GM21447 (cell line): ENCODE data around the gene DNAJC16.
"Not testable (repeated sequence)": the region's sequence is repeated elsewhere in the genome, so short reads cannot be mapped to it uniquely, and the experiment has no call there.

Source experiments
- ATAC-seq: cut with Tn5 transposase; IDR thresholded peaks from one replicate; pipeline ENCODE4 v1.9.1; 2021; ENCODE audit not compliant: unreplicated experiment

The DNAJC16 gene

DNA sequence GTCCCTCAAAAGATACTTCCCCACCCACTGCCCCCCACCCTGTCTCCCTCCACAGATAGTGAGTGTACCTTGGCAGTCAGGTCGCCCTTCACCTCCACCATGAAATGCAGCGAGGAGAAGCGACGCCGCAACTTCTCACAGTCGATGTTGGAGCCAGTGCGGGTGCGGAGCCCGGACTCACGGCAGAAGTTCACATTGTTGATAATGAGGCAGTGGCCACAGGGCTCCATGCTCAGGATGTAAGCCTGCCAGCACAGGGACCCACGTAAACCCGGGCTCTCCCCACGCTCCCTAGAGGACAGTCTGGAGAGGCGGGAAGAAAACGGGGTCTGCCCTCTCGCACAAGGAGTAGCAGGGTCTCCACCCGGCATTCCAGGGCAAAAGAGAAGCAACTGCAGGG, 19.8 kb upstream of the DNAJC16 start:
- no peak for ATAC-seq

DNA sequence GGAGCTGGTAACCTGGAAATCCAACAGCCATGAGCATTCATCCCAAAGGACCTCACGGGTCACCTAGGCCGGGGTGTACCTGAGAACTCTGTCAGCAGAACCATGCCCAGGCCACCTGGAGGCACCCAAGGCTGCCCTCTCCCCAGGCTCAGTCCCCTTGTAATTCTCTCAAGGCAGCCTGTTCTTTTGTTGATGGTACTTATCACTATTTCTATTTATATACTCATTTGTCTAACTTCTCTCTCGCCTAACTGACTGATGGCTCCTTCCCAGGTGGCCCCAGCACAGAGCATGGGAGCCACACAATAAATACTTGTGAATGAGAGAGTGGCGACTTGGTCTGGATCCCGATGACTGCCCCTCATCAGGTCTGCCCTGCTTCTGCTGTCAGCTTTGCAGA, 19.4 kb upstream of the DNAJC16 start:
- no peak for ATAC-seq

DNA sequence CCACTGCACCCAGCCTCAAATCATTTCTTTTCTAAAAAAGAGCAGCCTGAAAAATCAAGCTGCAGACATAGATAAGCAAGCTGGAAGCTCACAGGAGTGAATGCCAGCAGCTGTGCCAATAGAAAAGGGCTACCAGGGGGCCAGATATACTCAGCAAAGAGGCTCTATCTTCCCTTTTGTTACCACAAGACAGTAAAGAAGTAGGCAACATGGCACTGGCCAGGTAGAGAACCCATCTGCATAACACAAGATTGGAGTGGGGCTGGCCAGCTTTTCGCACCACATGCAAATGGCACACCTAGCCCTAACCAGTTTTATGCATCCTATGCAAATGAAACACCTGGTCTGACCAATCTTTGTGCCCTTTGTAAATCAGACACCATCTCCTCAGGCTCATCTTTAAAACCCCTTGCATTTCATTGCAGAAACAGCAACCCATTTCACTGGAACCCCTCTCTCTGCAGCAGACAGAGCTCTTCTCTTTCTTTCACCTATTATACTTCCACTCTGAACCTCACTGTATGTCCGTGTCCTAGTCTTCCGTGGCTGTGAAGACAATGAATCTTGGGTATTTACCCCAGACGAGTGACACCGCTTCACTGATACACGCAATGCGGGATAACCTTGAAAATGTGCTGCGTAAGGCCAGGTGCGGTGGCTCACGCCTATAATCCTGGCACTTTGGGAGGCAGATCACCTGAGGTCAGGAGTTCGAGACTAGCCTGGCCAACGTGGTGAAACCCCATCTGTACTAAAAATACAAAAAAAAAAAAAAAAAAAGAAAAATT, 17.8 kb upstream of the DNAJC16 start:
- ATAC-seq: no peak

DNA sequence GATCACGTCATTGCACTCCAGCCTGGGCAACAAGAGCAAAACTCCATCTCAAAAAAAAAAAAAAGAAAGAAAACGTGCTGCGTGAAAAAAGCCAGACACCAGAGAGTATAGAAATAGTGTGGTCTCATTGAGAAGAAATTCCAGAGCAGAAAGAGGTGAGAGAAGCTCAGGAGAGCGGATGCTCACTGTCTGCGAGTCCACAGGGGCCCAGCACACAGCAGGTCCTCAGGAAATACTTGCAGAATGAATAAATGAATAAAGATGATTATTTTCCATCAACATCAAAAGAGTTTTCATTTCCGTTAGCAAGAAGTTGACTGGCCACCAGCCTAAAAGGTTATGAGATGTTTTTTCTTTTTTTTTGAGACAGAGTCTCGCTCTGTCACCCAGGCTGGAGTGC, 17.1 kb upstream of the DNAJC16 start:
- ATAC-seq: no peak

DNA sequence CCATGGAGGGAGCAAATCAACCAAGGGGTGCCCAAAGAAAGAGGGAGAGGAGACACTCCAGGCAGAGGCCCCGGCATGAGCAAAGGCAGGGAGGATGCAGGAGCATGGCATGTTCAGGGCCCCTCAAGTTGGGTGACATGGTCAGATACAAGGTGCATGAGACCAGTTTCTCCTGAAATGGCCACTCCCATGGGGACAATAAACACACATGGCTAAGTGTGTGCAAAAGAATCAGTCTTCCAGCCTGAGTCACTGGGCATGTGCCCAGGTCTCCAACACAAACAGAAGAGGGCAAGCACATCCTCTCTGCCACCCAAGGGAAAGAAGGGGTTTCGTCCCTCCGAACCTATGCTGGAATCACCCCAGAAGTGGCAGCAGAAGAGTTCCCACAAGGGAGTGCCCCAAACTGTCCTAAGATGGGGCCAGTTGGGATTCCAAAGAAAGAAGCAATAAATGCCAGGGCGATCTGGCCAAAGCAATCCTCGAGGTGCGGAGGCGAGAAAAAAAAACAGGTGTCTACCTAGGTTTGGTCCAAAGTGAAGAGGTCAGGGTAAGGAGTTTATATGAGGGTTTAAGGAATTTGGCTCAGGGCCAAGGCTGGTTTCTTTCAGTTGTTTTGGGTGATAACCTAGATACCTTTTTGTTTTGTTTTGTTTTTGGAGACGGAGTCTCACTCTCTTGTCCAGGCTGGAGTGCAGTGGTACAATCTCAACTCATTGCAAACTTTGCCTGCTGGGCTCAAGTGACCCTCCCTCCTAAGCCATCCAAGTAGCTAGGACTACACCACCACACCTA, 15.8 kb upstream of the DNAJC16 start:
- ATAC-seq: no peak

DNA sequence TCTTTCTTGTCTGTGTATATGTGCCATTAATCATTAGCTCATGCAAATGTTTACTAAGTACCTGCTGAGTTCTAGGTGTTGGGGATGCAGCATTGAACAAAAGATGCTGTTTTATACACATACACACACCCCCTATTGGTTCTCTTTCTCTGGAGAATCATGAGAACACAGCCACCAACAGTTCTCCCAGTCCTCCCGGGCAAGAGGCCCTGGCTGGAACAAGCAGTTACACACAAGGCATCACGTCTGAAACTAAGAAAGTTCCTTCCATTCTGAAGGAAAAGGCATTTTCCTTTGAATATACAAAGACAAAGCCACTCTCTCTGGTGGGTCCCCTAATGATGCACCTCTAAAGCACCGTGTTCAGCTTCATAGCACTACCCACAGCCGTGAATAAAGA, 13.5 kb upstream of the DNAJC16 start:
- no peak for ATAC-seq

DNA sequence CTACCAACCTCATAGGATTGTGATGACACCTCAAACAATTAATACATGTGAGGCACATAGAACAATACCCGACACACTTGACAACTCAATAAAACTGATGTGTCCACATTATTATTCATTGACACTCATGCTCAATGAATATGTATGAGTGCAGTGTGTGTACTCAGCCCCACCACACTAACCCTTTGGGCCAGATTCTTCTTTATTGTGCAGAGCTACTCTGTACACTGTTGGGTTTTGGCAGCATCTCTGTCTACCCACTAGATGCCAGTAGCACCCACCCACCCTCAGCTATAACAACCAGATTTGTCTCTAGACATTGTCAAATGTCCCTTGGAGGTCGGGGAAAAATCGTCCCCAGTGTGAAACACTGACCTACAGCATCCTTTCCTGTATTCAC, 12.7 kb upstream of the DNAJC16 start:
- ATAC-seq: no peak

DNA sequence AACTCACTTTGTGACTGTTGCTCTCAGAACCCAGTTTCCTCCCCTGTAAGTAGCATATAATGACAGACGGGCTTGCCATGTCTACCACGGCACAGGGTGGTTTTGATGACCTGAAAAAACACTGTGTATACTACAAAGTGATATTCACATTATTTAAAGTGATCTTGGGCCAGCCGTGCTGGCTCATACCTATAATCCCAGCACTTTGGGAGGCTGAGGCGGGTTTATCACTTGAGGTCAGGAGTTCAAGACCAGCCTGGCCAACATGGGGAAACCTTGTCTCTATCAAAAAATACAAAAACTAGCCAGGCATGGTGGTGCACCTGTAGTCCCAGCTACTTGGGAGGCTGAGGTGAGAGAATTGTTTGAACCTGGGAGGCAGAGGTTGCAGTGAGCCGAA, 12.1 kb upstream of the DNAJC16 start:
- ATAC-seq: not testable (repeated sequence)

DNA sequence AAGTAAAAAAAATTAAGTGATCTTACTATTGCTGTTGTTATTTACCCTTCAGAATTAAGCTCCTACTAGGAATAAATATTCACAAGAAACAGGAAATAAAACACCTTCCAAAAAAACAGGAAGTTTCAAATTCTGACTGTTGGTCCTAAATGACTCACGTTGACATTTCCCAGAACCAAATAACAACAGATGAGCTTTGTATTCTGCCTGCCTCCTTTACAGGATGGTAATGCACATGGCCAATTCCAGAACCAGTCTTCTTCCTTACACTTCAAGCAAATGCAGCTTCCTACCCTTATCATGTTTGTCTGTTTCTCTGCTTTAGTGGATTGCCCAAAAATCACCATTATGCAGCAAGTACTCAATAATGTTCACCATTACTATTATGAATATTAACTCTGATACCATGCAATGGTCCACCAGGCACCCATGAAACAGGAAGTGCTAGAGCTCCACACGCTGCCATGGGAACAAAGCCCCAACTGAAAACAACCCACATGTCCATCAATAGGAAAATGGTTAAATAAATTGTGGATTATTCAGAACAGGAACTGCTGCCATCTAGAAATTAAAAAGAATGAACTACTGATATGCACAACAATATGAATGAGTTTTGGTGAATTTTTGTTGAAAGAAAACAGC, 11.5 kb upstream of the DNAJC16 start:
- no peak for ATAC-seq

DNA sequence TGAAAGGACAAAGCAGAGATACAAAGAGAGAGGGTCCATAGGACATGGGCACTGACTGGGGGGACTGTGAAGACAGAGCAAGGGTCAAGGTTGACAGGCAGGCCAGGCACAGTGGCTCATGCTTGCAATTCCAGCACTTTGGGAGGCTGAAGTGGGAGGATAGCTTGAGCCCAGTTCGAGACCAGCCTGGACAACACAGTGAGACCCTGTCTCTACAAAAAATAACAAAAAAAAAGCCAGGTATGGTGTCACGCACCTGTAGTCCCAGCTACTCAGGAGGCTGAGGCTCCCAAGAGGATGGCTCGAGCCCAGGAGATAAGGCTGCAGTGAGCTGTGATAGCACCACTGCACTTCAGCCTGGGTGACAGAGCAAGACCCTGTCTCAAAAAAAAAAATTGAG, 7.0 kb upstream of the DNAJC16 start:
- no peak for ATAC-seq

DNA sequence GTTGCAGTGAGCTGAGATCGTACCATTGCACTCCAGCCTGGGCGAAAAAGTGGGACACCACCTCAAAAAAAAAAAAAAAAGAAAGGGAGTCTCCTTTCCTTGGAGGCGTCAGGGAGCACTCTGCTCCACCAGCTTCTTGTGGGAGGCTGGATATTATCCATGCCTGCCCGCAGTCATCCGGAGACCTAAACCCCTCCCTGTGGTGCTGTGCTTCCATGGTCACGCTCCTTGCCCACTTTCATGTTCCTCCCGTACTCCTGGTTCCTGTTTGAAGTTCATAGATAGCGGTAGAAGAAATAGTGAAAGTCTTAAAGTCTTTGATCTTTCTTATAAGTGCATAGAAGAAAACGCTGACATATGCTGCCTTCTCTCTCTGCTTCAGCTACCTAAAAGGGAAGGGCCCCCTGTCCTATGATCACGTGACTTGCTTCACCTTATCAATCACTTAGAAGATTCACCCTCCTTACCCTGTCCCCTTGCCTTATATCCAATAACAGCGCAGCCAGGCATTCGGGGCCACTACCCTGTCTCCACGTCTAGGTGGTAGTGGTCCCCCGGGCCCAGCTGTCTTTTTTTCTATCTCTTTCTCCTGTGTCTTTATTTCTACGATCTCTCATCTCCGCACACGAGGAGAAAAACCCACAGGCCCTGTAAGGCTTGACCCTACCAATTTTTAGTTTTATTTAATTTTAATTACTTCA, 5.3 kb upstream of the DNAJC16 start:
- ATAC-seq: not testable (repeated sequence)

DNA sequence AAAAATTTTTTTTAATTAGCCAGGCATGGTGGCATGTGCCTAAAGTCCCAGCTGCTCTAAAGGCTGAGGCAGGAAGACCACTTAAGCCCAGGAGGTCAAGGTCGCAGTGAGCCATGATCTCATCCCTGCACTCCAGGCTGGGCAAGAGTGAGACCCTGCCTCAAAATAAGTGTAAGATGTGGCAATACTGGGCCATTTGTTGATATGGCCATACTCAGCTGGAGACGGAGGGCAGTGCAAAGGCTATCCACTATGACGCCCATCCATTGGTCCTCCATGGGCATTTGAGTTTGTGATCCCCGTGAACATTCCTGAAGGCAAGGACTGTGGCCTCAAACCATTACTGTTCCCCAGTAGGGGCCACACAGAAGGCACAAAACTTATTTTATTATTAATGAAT, 4.1 kb upstream of the DNAJC16 start:
- no peak for ATAC-seq

DNA sequence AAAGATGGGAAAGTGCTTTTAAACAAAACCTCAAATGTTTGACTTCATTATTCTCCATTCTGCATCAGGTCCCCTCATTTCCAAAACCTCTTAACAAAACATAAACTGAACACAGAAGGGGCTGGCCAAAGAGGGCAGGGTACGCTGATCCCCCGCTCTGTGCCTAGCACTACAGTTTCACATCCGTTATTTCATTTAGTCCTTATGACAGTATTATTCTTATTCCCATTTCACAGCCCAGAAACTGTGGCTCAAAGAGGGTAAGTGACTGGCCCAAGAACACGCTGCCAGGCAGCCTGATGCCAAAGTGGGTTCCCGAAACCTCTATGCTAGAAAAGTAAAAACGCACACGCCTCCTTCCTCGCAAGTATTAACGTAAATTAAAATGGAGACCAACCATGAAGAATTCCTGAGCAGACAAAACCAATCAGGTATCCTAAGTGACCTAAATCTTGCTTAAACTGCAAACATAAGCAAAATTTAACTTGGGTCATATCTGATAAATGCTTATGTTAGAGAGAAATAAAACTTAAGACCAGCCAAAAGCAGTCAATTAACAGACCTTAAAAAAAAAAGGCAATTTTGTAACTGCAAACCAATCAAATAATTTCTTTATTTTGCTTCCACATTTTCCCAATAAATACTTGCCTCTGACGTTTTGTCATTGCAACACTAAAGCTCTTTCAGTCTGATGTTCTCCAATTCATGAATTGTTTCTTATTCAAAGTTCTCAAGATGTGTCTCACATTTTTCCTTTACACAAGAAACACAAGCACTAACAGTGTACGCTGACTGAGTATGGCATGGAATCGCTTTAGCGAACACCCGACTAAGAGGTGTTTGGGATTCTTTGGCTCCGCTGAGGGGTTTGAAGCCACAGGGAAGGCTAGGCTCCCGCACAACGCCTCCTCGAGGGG, 3.3 kb upstream of the DNAJC16 start:
- ATAC-seq: no peak

DNA sequence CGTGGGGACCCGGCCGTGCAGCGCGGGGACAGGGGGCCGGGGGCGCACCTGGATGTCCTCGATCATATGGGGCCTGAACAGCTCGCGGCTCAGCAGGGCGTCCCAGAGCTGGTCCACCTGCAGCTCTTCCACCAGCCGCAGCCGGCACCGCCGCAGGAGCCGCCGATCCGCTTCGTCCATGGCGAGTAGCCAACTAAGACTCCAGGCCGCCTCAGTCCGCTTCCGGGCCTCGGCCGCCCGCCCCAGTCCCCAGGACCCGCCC, 2.7 kb upstream of the DNAJC16 start, which contains the start of gene CASP9:
Gene CASP9 (minus strand): TSS at position 195 of the 262 bp plus-strand sequence. CDS start 15 bp downstream, at position 180.
- ATAC-seq: no peak

DNA sequence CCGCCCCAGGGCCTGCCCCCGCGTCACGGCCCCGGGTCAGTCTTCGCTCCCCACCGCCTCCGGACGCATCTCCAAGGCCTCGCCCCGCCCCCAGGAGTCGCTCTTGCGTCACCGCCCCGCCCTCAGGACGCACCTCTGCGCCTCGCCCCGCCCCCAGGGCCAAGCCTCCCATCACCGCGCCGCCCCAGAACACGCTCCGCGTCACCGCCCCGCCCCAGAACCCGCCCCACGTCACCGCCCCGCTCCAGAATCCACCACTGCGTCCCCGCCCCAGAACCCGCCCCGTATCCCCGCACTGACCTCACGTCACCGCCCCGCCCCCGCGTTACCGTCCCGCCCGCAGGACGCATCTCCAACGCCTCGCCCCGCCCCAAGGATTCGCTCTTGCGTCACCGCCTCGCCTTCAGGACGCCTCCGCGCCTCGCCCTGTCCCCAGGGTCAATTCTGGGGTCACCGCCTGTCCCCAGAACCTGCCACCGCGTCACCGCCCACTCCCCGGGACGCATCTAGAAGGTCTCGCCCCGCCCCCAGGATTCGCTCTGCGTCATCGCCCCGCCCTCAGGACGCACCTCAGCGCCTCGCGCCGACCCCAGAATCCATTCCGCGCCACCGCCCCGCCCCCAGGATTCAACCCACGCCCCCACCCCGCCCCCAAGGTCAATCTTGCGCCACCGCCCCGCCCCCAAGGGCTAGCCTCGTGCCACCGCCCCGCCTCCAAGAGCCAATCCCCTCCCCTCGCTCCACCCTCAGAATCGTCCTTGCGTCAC, 2.2 kb upstream of the DNAJC16 start:
- ATAC-seq: peak; percentile 42

DNA sequence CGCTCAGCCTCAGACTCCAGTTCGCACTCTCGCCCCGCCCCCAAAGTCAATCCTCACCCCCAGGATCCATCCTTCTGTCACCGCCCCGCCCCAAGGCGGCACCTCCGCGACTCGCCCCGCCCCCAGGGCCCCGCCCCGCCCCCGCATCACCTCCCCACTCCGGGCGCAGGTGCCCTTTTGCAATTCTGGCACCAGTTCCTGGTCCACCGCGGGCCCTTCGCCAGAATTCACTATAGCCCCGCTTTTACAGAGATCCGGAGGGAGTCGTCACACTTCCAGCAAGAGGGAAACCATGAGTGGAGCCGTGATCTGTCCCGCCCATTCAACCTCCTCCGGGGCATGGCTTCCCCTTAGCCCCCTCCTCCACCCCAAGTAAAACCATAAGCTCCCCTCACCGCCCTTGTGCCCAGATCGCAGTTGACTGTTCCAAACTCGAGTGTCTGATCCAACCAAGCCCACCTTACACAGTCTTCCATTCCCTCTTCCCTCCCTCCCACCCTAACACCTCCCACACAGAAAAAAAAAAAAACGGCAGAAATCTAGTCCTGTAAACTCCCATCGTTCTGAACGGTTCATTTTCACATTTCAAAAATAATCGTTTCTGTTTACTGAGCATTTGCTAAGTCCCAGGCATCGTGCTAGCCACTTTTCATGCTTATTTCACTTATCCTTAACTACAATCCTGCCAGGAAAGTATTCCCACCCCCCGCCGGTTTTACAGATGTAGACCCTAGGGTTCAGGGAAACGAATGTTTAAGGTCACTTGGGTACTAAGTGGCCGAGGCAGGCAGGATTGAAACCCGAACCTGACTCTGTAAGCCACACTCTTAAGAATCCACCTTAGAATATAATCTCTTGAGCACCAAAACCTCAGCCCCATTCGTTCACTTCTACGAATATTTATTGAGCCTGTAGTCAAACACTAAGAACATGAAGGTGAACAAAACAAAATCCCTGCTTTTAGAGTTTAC, 1.3 kb upstream of the DNAJC16 start:
- no peak for ATAC-seq

DNA sequence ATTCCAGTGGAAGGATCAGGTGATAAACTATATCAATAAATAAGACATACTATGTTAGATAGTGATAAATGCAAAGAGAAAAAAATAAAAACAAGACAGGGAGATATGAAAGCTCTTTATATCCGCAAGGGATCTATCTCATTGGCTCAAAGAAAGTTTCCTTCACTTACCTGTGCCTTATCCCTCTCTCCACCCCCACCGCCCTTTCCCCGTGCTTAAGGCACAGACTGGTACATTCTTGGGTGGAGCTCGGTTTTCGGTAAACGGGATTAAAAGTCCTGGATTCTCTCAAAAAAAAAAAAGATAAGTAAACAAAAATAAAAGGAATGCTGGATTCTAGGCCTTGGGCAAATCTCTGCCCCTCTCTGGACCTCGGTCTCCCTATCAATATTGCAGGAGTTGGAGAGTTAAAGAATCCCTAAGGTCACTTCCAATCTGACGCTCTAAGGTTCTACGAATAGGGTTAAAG, 593 bp upstream of the DNAJC16 start:
- no peak for ATAC-seq

DNA sequence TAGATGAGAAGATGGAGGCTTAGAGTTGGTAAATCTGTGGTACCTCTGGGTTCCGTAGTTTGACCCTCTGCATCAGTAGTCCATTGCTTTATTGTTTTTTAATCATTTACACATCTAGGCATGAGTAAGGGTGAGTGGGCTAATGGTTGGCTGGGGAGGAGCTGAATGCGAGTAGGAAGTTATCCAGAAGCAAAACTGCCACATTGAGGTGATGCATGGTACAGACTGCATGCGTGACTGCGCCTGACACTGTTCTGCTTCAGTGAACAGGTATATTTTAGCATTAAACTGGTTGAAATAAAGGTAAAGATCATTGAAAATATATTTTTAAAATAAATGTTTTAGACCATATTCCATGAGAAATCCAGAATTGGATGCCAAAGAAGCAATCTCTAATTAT, 4.4 kb downstream of the DNAJC16 start:
- ATAC-seq: no peak
